Endothelial cell of umbilical vein (primary cell): ENCODE measurements around the gene PDHB.

ENCODE experiments used
- CTCF ChIP-seq, 2 donors: IDR thresholded peaks; 1 replicate in 1 of 2; 2 replicates in 1 of 2; pipeline ENCODE4 v1.5.1; 2011; ENCODE audit warnings: low read length in 2 of 2, mild to moderate bottlenecking in 2 of 2, moderate library complexity in 2 of 2, control low read depth in 1 of 2, inconsistent platforms in 1 of 2, low read depth in 1 of 2; ENCODE audit not compliant: insufficient read depth in 1 of 2; ENCODE audit errors: extremely low read depth in 1 of 2
- EZH2 ChIP-seq: IDR thresholded peaks from 2 replicates; pipeline ENCODE4 v1.6.1; 2012; ENCODE audit warnings: borderline replicate concordance, low read depth, mild to moderate bottlenecking, moderate library complexity, low read length, inconsistent platforms; ENCODE audit not compliant: severe bottlenecking
- GATA2 ChIP-seq: IDR thresholded peaks from 2 replicates; pipeline ENCODE4 v1.7.0; 2011; ENCODE audit warnings: low read depth, mild to moderate bottlenecking, moderate library complexity, mixed read lengths, low read length; ENCODE audit not compliant: insufficient read length, insufficient read depth
- JUN ChIP-seq: IDR thresholded peaks from 2 replicates; pipeline ENCODE4 v1.6.1; 2011; ENCODE audit warnings: borderline replicate concordance, low read depth; ENCODE audit not compliant: insufficient read length, insufficient read depth
- POLR2A ChIP-seq: IDR thresholded peaks from 2 replicates; pipeline ENCODE4 v1.6.1; 2012; ENCODE audit warnings: low read depth, mild to moderate bottlenecking, control low read depth, low read length
- POLR2AphosphoS5 ChIP-seq: IDR thresholded peaks from 2 replicates; pipeline ENCODE4 v1.6.1; 2012; ENCODE audit warnings: low read depth, mild to moderate bottlenecking, control low read depth, low read length, moderate library complexity; ENCODE audit not compliant: insufficient read depth

GRCh38 chr3:58452176-58452575 lies 18.5 kb upstream of the PDHB start:
- TF ChIP-seq CTCF (IDR thresholded peaks at IDR 0.05; ENCODE audit: extremely low read depth in 1 of 2, insufficient read depth in 1 of 2, low read depth in 1 of 2, low read length in 2 of 2) (no peak), GATA2 (no peak), POLR2A (no peak), EZH2 (no peak), JUN (no peak), POLR2AphosphoS5 (no peak)
